GM12872 (cell line): ENCODE results near the gene CAPS2.

Experiments
- CTCF ChIP-seq: IDR thresholded peaks from 3 replicates; pipeline ENCODE4 v1.5.1; 2011; ENCODE audit warnings: low read depth, mild to moderate bottlenecking, low read length, moderate library complexity; ENCODE audit not compliant: insufficient read depth

The CAPS2 gene

GRCh38 chr12:75327642-75328041 lies 2.5 kb downstream of the CAPS2 start:
- no peak for TF ChIP-seq CTCF

- TF ChIP-seq CTCF, result no peak
Observed at GRCh38 chr12:75323663-75324062, 6.5 kb downstream of the CAPS2 start.

GRCh38 chr12:75322464-75322863 lies 7.7 kb downstream of the CAPS2 start:
- no peak for TF ChIP-seq CTCF

GRCh38 chr12:75317784-75318183 lies 12.3 kb downstream of the CAPS2 start:
- TF ChIP-seq CTCF, result no peak

- no peak for TF ChIP-seq CTCF
Observed at GRCh38 chr12:75315518-75315917, 14.6 kb downstream of the CAPS2 start.

GRCh38 chr12:75311369-75311768 lies 18.8 kb downstream of the CAPS2 start:
- TF ChIP-seq CTCF, result no peak

GRCh38 chr12:75308279-75308678 lies 21.8 kb downstream of the CAPS2 start:
- no peak for TF ChIP-seq CTCF
